GM21723 (cell line): ENCODE data around the gene CD79B.

Experiments
- ATAC-seq: cut with Tn5 transposase; IDR thresholded peaks from one replicate; pipeline ENCODE4 v1.9.1; 2021; ENCODE audit warnings: mild to moderate bottlenecking, moderate library complexity; ENCODE audit not compliant: unreplicated experiment

The CD79B gene

GRCh38 chr17:63931981-63932561, at the start of gene CD79B:
TSS of gene CD79B (minus strand) at chr17:63932331. CDS start at chr17:63932261, 70 bp downstream.
- ATAC-seq: peak; percentile 82

GRCh38 chr17:63978272-63979200, 46.4 kb upstream of the CD79B start:
- ATAC-seq: no peak

- no peak for ATAC-seq
Observed at GRCh38 chr17:63976702-63977101, 44.6 kb upstream of the CD79B start.

- no peak for ATAC-seq
Observed at GRCh38 chr17:63975541-63976092, 43.5 kb upstream of the CD79B start.

- no peak for ATAC-seq
Observed at GRCh38 chr17:63974594-63975192, 42.6 kb upstream of the CD79B start.

GRCh38 chr17:63973930-63974593, 41.9 kb upstream of the CD79B start:
- no peak for ATAC-seq

GRCh38 chr17:63973247-63973646, 41.1 kb upstream of the CD79B start:
- ATAC-seq: no peak

GRCh38 chr17:63972796-63973195, 40.7 kb upstream of the CD79B start, which contains the start of gene SCN4A:
TSS of gene SCN4A (minus strand) at chr17:63972918. CDS start at chr17:63972841, 77 bp downstream.
- ATAC-seq: no peak

- ATAC-seq: no peak
Observed at GRCh38 chr17:63969278-63969677, 37.1 kb upstream of the CD79B start.

GRCh38 chr17:63967953-63968352, 35.8 kb upstream of the CD79B start:
- ATAC-seq: no peak

GRCh38 chr17:63966646-63967264, 34.6 kb upstream of the CD79B start:
- no peak for ATAC-seq

- ATAC-seq: no peak
Observed at GRCh38 chr17:63963123-63963522, 31.0 kb upstream of the CD79B start.

GRCh38 chr17:63962298-63962744, 30.2 kb upstream of the CD79B start:
- ATAC-seq: no peak

- no peak for ATAC-seq
Observed at GRCh38 chr17:63961355-63962212, 29.5 kb upstream of the CD79B start.

- no peak for ATAC-seq
Observed at GRCh38 chr17:63960430-63960829, 28.3 kb upstream of the CD79B start.

GRCh38 chr17:63960006-63960405, 27.9 kb upstream of the CD79B start:
- no peak for ATAC-seq

- no peak for ATAC-seq
Observed at GRCh38 chr17:63956296-63956920, 24.3 kb upstream of the CD79B start.

- no peak for ATAC-seq
Observed at GRCh38 chr17:63955791-63956190, 23.7 kb upstream of the CD79B start.

GRCh38 chr17:63955232-63955631, 23.1 kb upstream of the CD79B start:
- no peak for ATAC-seq
